H1 (cell line): ENCODE results near the gene ARMH3.

Experiments used
- EZH2 ChIP-seq: fragments of 200-600 bp; sonication (generic); IDR thresholded peaks from 2 replicates; pipeline ENCODE4 v1.7.1; 2012; ENCODE audit warnings: low read depth, mild to moderate bottlenecking, moderate library complexity, low read length, inconsistent platforms; ENCODE audit not compliant: severe bottlenecking
- GABPA ChIP-seq: IDR thresholded peaks from 2 replicates; pipeline ENCODE4 v1.6.1; 2011; ENCODE audit warnings: mild to moderate bottlenecking, low read length, moderate library complexity, borderline replicate concordance; ENCODE audit not compliant: insufficient read depth
- JUND ChIP-seq: IDR thresholded peaks from 2 replicates; pipeline ENCODE4 v1.6.1; 2011; ENCODE audit warnings: mild to moderate bottlenecking, improper control_type of control experiment, low read length
- KDM5A ChIP-seq: fragments of 200-600 bp; IDR thresholded peaks from 2 replicates; pipeline ENCODE4 v1.7.1; 2012; ENCODE audit warnings: mild to moderate bottlenecking, low read length, inconsistent platforms, mixed read lengths
- NRF1 ChIP-seq: IDR thresholded peaks from 2 replicates; pipeline ENCODE4 v1.6.1; 2011; ENCODE audit warnings: mild to moderate bottlenecking, low read depth, low read length, improper control_type of control experiment
- PHF8 ChIP-seq: fragments of 200-600 bp; sonication (generic); conservative IDR thresholded peaks from 2 replicates; pipeline ENCODE4 v1.7.1; 2012; ENCODE audit warnings: low read depth, mild to moderate bottlenecking, inconsistent platforms, low read length, moderate library complexity
- POLR2A ChIP-seq, 2 experiments: IDR thresholded peaks; 1 replicate in 1 of 2; 2 replicates in 1 of 2; pipeline ENCODE4 v1.6.1; 2011; ENCODE audit warnings: low read depth in 2 of 2, low read length in 2 of 2, mild to moderate bottlenecking in 2 of 2; ENCODE audit errors: control extremely low read depth in 1 of 2
- POLR2AphosphoS5 ChIP-seq: IDR thresholded peaks from 2 replicates; pipeline ENCODE4 v1.6.1; 2011; ENCODE audit warnings: low read depth, low read length
- RAD21 ChIP-seq, 2 experiments: IDR thresholded peaks in 1 of 2; conservative IDR thresholded peaks in 1 of 2; 2 replicates each; pipeline ENCODE4 v1.6.1; 2011; ENCODE audit warnings: low read depth in 2 of 2, low read length in 2 of 2, improper control_type of control experiment in 1 of 2, inconsistent platforms in 1 of 2, mild to moderate bottlenecking in 1 of 2, moderate library complexity in 1 of 2
- SRF ChIP-seq: IDR thresholded peaks from 2 replicates; pipeline ENCODE4 v1.6.1; 2011; ENCODE audit warnings: mild to moderate bottlenecking, low read depth, low read length, moderate library complexity
- TAF1 ChIP-seq: IDR thresholded peaks from 2 replicates; pipeline ENCODE4 v1.6.1; 2011; ENCODE audit warnings: mild to moderate bottlenecking, low read depth, low read length
- TF ChIP-seq, protein P1 (sequence below), 3 experiments: IDR thresholded peaks; 1 replicate in 2 of 3; 2 replicates in 1 of 3; pipeline versions ENCODE4 v1.5.1 to v1.6.1; 2011; ENCODE audit warnings: low read length in 3 of 3, mild to moderate bottlenecking in 3 of 3, inconsistent platforms in 2 of 3, low read depth in 1 of 3, moderate library complexity in 1 of 3; ENCODE audit not compliant: insufficient read depth in 1 of 3; ENCODE audit errors: control extremely low read depth in 1 of 3
- TF ChIP-seq, protein P2 (sequence below): IDR thresholded peaks from 2 replicates; pipeline ENCODE4 v1.6.1; 2012; ENCODE audit warnings: low read length, inconsistent platforms
- TF ChIP-seq, protein P3 (sequence below): IDR thresholded peaks from 2 replicates; pipeline ENCODE4 v1.6.1; 2012; ENCODE audit warnings: inconsistent platforms

DNA sequence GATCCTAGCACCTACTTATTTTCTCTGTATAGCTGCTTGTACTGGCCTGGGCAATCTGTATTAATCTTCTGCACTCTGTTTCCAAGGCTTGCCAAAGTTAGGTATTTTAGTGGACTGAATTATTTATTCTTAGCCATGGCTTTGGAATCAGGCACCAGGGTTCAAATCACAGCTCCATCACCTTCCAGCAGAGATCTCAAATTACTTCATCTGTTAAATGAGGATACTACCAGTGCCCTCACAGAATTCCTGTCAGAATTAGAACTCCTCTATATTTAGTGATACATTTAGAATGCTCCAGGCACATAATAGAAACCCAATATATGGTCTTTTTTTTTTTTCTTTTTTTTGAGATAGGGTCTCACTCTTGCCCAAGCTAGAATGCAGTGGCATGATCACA is 17.6 kb downstream of the ARMH3 start:
- no peak for TF ChIP-seq GABPA
- TF ChIP-seq, protein P1, sequence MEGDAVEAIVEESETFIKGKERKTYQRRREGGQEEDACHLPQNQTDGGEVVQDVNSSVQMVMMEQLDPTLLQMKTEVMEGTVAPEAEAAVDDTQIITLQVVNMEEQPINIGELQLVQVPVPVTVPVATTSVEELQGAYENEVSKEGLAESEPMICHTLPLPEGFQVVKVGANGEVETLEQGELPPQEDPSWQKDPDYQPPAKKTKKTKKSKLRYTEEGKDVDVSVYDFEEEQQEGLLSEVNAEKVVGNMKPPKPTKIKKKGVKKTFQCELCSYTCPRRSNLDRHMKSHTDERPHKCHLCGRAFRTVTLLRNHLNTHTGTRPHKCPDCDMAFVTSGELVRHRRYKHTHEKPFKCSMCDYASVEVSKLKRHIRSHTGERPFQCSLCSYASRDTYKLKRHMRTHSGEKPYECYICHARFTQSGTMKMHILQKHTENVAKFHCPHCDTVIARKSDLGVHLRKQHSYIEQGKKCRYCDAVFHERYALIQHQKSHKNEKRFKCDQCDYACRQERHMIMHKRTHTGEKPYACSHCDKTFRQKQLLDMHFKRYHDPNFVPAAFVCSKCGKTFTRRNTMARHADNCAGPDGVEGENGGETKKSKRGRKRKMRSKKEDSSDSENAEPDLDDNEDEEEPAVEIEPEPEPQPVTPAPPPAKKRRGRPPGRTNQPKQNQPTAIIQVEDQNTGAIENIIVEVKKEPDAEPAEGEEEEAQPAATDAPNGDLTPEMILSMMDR (IDR thresholded peaks at IDR 0.05; ENCODE audit: control extremely low read depth in 1 of 3, insufficient read depth in 1 of 3, low read depth in 1 of 3, low read length in 3 of 3): no peak
- TF ChIP-seq SRF: no peak
- TF ChIP-seq TAF1: no peak
- no peak for TF ChIP-seq POLR2A (IDR thresholded peaks at IDR 0.05; ENCODE audit: control extremely low read depth in 1 of 2, low read depth in 2 of 2, low read length in 2 of 2)
- no peak for TF ChIP-seq POLR2AphosphoS5
- no peak for TF ChIP-seq PHF8
- TF ChIP-seq, protein P2, sequence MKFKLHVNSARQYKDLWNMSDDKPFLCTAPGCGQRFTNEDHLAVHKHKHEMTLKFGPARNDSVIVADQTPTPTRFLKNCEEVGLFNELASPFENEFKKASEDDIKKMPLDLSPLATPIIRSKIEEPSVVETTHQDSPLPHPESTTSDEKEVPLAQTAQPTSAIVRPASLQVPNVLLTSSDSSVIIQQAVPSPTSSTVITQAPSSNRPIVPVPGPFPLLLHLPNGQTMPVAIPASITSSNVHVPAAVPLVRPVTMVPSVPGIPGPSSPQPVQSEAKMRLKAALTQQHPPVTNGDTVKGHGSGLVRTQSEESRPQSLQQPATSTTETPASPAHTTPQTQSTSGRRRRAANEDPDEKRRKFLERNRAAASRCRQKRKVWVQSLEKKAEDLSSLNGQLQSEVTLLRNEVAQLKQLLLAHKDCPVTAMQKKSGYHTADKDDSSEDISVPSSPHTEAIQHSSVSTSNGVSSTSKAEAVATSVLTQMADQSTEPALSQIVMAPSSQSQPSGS: no peak
- TF ChIP-seq NRF1: no peak
- no peak for TF ChIP-seq KDM5A
- TF ChIP-seq JUND: no peak
- TF ChIP-seq EZH2: no peak
- TF ChIP-seq, protein P3, sequence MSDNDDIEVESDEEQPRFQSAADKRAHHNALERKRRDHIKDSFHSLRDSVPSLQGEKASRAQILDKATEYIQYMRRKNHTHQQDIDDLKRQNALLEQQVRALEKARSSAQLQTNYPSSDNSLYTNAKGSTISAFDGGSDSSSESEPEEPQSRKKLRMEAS: no peak
- no peak for TF ChIP-seq RAD21 (IDR thresholded peaks at IDR 0.05 in 1 of 2, conservative IDR thresholded peaks at IDR 0.05 in 1 of 2; ENCODE audit: low read depth in 2 of 2, low read length in 2 of 2)
